GM18909 (cell line): Measurements from ENCODE around the gene STAC2.

Experiments
- ATAC-seq: cut with Tn5 transposase; IDR thresholded peaks from one replicate; pipeline ENCODE4 v1.9.1; 2021; ENCODE audit warnings: mild to moderate bottlenecking; ENCODE audit not compliant: unreplicated experiment, poor library complexity

The STAC2 gene

GRCh38 chr17:39212841-39213480, 12.8 kb downstream of the STAC2 start:
- ATAC-seq = no peak

- no peak for ATAC-seq
These were observed 13.4 kb downstream of the STAC2 start for GRCh38 chr17:39212195-39212810.

GRCh38 chr17:39210093-39210434, 15.7 kb downstream of the STAC2 start:
- ATAC-seq = no peak

GRCh38 chr17:39209317-39210092, 16.2 kb downstream of the STAC2 start:
- ATAC-seq = no peak

- peak; percentile 63 for ATAC-seq
These were observed 16.9 kb downstream of the STAC2 start for GRCh38 chr17:39208893-39209292.

- no peak for ATAC-seq
These were observed 17.6 kb downstream of the STAC2 start for GRCh38 chr17:39208136-39208535.

DNA sequence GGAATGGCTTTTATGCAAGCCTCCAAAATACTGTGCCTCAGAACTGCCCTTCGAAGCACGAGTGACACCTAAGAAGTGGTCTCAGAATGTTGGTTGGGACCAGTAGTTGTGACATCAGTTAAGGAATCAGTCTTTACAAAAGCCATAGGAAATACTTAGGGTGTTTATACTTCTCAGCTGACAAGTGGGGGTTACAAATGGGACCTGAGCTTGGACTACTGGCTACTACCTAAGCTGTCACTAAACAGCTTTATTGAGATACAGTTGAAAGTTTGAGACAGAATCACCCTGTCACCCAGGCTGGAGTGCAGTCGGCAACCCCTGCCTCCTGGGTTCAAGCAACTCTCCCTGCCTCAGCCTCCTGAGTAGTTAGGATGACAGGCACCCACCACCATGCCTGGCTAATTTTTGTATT, 20.6 kb downstream of the STAC2 start:
- ATAC-seq = no peak

DNA sequence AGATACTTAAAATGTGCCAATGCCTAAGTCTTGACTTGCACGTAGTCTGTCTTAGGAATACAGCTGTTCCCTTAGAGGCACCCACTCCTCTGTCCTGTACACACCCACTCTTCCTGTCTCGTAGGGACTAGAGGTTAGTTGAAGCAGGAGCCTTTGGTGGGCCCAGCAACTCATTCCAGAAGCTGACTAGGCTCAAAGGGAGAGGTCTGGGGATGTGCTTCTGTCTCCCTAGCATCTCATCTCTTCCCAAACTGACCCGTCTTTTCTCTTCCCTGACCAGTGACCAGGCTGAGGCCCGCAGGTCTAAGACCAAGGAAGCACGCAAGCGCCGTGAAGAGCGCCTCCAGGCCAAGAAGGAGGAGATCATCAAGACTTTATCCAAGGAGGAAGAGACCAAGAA, 21.5 kb downstream of the STAC2 start:
- ATAC-seq = no peak

DNA sequence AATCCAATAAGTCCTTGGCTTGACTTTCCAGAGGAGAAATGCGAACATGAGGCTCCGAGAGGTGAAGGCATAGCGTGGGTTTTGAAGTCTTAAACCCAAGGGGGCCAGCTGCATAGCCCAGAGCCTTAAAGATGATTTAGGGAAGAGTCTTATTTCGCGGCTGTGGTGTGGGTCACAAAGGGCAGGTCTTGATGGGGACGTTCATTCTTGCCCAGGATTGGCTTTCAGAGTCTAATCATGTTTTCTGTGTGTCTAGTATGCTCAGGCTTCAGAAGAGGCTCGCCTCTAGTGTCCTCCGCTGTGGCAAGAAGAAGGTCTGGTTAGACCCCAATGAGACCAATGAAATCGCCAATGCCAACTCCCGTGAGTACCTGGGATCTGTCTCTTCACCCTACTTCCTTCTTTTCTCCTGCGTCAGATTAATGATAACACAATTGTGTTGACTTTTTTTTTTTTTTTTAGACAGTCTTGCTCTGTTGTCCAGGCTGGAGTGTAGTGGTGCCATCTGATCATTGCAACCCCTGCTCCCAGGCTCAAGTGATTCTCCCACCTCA, 24.7 kb downstream of the STAC2 start:
- no peak for ATAC-seq

DNA sequence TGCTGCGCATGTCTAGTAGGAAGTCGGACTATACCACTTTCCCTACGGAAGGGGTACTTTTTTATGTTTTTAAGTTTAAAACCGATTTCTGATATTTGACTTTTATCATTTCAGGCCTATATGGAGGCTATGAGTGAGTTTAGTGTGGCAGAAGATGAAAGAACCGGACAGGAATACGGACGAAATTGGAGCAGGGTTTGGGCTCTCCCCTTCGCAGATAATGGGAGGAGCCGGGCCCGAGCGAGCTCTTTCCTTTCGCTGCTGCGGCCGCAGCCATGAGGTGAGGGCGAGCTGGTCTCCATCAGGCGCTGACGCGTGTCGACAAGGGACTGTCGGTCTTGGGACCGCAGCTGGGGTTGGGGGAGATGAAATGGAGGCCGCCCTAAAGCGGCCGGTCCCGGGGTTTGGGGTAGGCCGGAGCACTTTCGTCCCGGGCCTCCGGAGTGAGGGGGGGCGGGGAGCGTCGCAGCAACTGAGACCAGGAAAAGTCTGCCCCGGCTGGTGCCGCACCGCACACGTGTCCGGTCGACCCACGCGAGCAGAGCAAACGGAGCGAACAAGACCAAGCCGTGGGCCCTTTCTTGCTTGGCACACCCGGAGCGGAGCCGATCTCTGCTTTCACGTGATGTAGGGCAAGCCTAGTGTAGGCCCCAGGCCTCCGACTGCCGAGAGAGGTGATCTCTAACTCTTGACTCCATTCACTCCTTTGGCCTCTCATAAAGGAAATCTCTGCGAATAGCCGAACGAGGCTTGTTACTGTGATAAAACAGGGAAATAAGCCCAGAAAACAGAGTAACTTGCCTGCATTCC, 25.5 kb downstream of the STAC2 start, which contains the start of gene RPL19:
Gene RPL19, plus strand, starts transcription at position 214 of the 810 bp plus-strand sequence. Its CDS starts 62 bp downstream, at position 276.
- ATAC-seq = peak; percentile 67

DNA sequence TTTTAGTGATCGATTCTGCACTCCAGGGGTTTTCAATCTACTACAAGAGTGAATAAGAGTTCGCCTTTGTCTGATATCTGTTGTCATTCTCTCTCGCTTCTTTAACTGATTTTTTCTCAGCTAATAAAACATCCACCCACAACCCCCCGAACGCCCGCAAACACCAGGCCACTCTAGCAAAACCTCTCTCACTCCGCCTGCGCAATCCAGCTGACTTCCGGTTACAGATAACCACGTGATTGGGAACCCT, 26.0 kb downstream of the STAC2 start:
- peak; percentile 58 for ATAC-seq

DNA sequence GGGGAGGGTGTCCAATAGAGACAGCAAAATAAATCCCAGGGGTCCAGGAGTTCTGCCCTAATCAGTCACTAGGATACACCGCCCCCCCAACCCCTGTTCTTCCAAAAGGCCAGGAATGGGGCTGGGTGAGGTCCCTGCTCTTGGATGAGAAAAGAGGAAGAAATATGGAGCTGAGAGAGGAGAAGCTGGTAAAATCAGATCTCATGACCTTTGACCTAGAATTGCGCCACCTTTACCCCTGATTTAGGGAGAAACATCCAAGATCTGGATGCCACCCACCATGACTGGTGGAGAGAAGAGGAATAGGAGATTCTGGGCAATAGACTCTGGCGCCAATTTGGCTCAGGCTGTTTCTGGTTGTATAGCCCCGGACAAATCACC, 27.6 kb downstream of the STAC2 start:
- no peak for ATAC-seq

- no peak for ATAC-seq
These were observed 28.2 kb downstream of the STAC2 start, which contains the start of gene CACNB1 for GRCh38 chr17:39197380-39198185. Gene CACNB1, minus strand, starts transcription at chr17:39197669. Its CDS starts 174 bp downstream, at chr17:39197495.

DNA sequence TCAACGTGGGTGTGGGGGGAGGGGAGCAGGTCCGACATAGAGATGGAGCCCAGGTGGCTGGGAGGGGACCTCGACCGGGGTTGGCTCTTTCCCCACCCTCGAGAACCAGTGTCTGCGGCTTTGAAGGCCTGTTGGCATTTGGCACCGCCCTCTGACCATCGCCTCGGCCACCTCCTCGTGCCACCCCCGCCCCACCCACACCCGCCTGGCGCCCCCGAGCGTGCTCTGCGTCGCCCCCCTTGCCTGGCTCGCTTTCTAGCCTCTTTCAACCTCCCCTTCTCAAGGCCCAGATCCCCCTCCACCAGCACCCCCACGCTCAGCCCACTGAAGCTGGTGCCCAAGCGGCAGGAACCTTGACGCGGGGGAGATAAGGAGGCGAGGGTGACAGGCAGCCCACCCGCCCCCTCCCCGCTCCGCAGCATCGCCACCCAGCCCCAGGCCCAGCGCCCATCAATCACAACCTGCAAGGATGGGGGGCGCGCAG, 28.9 kb downstream of the STAC2 start:
- ATAC-seq = no peak

- no peak for ATAC-seq
These were observed 29.4 kb downstream of the STAC2 start for GRCh38 chr17:39196241-39196807.

- no peak for ATAC-seq
These were observed 30.1 kb downstream of the STAC2 start for GRCh38 chr17:39195568-39196160.

DNA sequence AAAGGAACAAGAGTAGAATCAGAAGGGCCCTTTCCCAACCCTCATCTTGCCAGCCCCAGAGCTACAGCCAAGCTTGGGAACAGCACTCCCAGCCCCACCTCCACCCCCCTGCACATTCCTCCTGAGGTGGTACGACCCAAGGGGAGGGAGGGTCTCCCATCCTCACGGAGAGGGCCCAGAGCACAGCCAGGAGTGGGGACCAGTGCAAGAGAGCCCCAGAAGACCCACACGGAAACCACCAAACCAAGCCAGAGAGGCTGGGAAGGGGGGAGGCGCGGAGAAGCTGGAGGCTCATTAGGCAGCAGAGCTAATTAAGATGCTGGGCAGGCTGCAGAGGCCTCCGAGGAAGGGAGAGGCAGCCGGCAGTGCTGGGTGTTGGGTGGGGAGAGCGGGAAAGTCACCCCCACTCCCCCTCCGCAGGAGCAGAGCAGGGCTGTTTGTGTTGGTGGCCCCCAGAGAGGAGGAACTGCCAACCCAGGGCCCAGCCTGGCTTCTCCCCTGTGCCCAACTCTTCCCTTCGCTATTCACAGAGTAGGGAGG, 30.7 kb downstream of the STAC2 start:
- ATAC-seq = no peak

DNA sequence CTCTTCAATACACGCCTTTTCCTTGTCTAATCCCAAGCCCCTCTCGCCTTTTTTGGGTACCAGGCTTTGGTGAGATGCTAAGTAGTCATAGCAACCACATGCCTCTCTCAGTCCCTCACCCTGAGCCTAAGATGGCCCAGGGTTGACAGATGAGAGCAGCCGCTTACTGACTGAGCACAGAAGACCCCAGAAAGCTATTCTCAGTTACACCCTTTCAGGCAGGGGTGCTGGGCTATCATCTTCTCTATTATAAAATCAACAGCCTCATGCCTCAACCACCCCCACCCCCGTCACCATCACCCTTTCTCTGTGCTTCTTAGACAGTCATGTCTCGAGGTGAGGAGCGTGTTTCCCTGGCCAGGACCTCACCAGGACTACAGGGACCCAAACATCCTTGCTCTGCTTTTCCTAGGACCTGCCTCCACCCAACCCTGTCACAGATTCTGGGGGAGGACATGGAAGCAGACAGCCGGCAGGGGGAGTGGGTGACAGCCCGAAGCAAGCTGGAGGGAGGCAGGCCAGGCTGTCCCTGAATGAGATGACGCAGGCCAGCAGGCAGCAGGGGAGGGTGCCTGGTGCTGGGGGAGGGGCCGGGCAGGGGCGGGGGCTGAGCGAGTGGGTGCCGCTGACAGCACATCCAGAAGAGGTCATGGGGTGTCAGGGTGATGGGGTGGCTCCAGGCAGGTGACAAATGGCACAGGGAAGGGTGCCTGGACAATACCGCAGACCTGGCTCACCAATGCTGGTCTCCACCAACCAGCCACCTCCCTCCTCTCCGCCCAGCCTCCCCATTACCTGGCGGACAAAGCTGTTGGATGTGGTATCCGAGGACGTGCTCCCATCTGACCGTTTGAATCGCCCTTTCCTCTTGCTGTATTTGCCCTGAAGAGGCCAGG, 31.4 kb downstream of the STAC2 start:
- ATAC-seq = no peak
